Gastroesophageal sphincter (tissue), 3 donors: ENCODE data around the gene KCNS3.

Source experiments
- CTCF ChIP-seq, 4 experiments: fragments of 200-600 bp in 2 of 4; fragments of 450-650 bp in 2 of 4; sonication (generic) in 1 of 4; IDR thresholded peaks; one replicate each; pipeline ENCODE4 v1.5.1; 2017 to 2019; ENCODE audit warnings: antibody characterized with exemption in 4 of 4, mild to moderate bottlenecking in 2 of 4, moderate library complexity in 2 of 4
- EP300 ChIP-seq: sonication (generic); formaldehyde crosslinking; IDR thresholded peaks from one replicate; pipeline ENCODE4 v1.6.1; 2017; ENCODE audit warnings: antibody characterized with exemption, mild to moderate bottlenecking
- POLR2A ChIP-seq, 2 donors: fragments of 450-650 bp; IDR thresholded peaks; one replicate each; pipeline ENCODE4 v1.6.1; 2017; ENCODE audit warnings: antibody characterized with exemption in 2 of 2, mild to moderate bottlenecking in 2 of 2, moderate library complexity in 1 of 2
- POLR2AphosphoS5 ChIP-seq: sonication (generic); formaldehyde crosslinking; IDR thresholded peaks from one replicate; pipeline ENCODE4 v1.6.1; 2017; ENCODE audit warnings: antibody characterized with exemption

GRCh38 chr2:17918789-17919188 is 40.3 kb downstream of the KCNS3 start:
- peak in 1 of 4 experiments; percentile 27 for TF ChIP-seq CTCF (IDR thresholded peaks at IDR 0.05)
- TF ChIP-seq POLR2A (IDR thresholded peaks at IDR 0.05): no peak
- no peak for TF ChIP-seq POLR2AphosphoS5
- TF ChIP-seq EP300: no peak
